ENCODE measurements around the gene VPS52.

Gene VPS52

GRCh38 chr6:33313709-33314514, 42.2 kb upstream of the VPS52 start, which contains the start of gene TAPBP:
TAPBP (minus strand) TSS chr6:33314078; CDS start chr6:33314041, 37 bp downstream.
- Histone ChIP-seq H3K4me3 (ENCODE audit: low read length) (peak within 1 kb of the TSS; percentile 95), H4K20me1 (ENCODE audit: insufficient read depth, low read length) (peaks cover 14% of the 10 kb centered on the region), H3K27ac (ENCODE audit: low read length) (peak within 1 kb of the TSS; percentile 98), H3K9me3 (ENCODE audit: insufficient read depth, low read length) (no peaks in the 10 kb centered on the region), H3K9ac (ENCODE audit: low read length) (peak within 1 kb of the TSS; percentile 99), H3K27me3 (ENCODE audit: low read depth, low read length) (no peaks in the 10 kb centered on the region), H3K4me2 (ENCODE audit: low read length) (peak within 1 kb of the TSS; percentile 96), H3K36me3 (replicated peaks; ENCODE audit: low read depth, low read length) (peaks cover 20% of the 10 kb centered on the region), H3K79me2 (ENCODE audit: low read length) (peaks cover 58% of the 10 kb centered on the region), H3K4me1 (ENCODE audit: low read length) (peaks cover 36% of the 10 kb centered on the region), H2AFZ (ENCODE audit: low read depth, low read length) (no peak within 1 kb of the TSS)
- no peak for TF ChIP-seq EZH2phosphoT487 (IDR thresholded peaks at IDR 0.05; ENCODE audit: low read depth)
- TF ChIP-seq, protein P1, sequence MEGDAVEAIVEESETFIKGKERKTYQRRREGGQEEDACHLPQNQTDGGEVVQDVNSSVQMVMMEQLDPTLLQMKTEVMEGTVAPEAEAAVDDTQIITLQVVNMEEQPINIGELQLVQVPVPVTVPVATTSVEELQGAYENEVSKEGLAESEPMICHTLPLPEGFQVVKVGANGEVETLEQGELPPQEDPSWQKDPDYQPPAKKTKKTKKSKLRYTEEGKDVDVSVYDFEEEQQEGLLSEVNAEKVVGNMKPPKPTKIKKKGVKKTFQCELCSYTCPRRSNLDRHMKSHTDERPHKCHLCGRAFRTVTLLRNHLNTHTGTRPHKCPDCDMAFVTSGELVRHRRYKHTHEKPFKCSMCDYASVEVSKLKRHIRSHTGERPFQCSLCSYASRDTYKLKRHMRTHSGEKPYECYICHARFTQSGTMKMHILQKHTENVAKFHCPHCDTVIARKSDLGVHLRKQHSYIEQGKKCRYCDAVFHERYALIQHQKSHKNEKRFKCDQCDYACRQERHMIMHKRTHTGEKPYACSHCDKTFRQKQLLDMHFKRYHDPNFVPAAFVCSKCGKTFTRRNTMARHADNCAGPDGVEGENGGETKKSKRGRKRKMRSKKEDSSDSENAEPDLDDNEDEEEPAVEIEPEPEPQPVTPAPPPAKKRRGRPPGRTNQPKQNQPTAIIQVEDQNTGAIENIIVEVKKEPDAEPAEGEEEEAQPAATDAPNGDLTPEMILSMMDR (IDR thresholded peaks at IDR 0.05; ENCODE audit: low read depth, low read length), result no peak

- Histone ChIP-seq H3K36me3 (replicated peaks; ENCODE audit: low read depth, low read length) (peaks cover 22% of the 10 kb centered on the region), H3K9me3 (ENCODE audit: insufficient read depth, low read length) (no peaks in the 10 kb centered on the region), H3K4me2 (ENCODE audit: low read length) (peak overlapping the region; percentile 74), H3K79me2 (ENCODE audit: low read length) (peaks cover 65% of the 10 kb centered on the region), H2AFZ (ENCODE audit: low read depth, low read length) (no peak overlapping the region), H3K9ac (ENCODE audit: low read length) (peak overlapping the region; percentile 99), H3K27me3 (ENCODE audit: low read depth, low read length) (no peaks in the 10 kb centered on the region), H4K20me1 (ENCODE audit: insufficient read depth, low read length) (peaks cover 21% of the 10 kb centered on the region), H3K27ac (ENCODE audit: low read length) (peak overlapping the region; percentile 98), H3K4me3 (ENCODE audit: low read length) (peak overlapping the region; percentile 95), H3K4me1 (ENCODE audit: low read length) (peaks cover 29% of the 10 kb centered on the region)
- TF ChIP-seq EZH2phosphoT487 (IDR thresholded peaks at IDR 0.05; ENCODE audit: low read depth), result no peak
- TF ChIP-seq, protein P1 (IDR thresholded peaks at IDR 0.05; ENCODE audit: low read depth, low read length), result no peak
These were observed 41.5 kb upstream of the VPS52 start for GRCh38 chr6:33313105-33313708.

- Histone ChIP-seq H3K4me3 (ENCODE audit: low read length) (peak overlapping the region; percentile 95), H2AFZ (ENCODE audit: low read depth, low read length) (no peak overlapping the region), H3K4me2 (ENCODE audit: low read length) (peak overlapping the region; percentile 74), H3K9ac (ENCODE audit: low read length) (peak overlapping the region; percentile 99), H4K20me1 (ENCODE audit: insufficient read depth, low read length) (peaks cover 25% of the 10 kb centered on the region), H3K9me3 (ENCODE audit: insufficient read depth, low read length) (no peaks in the 10 kb centered on the region), H3K27ac (ENCODE audit: low read length) (peak overlapping the region; percentile 98), H3K79me2 (ENCODE audit: low read length) (peaks cover 72% of the 10 kb centered on the region), H3K4me1 (ENCODE audit: low read length) (peaks cover 29% of the 10 kb centered on the region), H3K27me3 (ENCODE audit: low read depth, low read length) (no peaks in the 10 kb centered on the region), H3K36me3 (replicated peaks; ENCODE audit: low read depth, low read length) (peaks cover 25% of the 10 kb centered on the region)
- TF ChIP-seq EZH2phosphoT487 (IDR thresholded peaks at IDR 0.05; ENCODE audit: low read depth), result no peak
- TF ChIP-seq, protein P1 (IDR thresholded peaks at IDR 0.05; ENCODE audit: low read depth, low read length), result no peak; the same call in 1 of the 2 replicates
These were observed 40.9 kb upstream of the VPS52 start for GRCh38 chr6:33312361-33313104.

All from OCI-LY3 (cell line).